GM21423 (cell line): ENCODE measurements around the gene TMTC3.
"Not testable (repeated sequence)": the region's sequence is repeated elsewhere in the genome, so short reads cannot be mapped to it uniquely, and the experiment has no call there.

Experiments used
- ATAC-seq: cut with Tn5 transposase; IDR thresholded peaks from one replicate; pipeline ENCODE4 v1.9.1; 2021; ENCODE audit warnings: mild to moderate bottlenecking, moderate library complexity; ENCODE audit not compliant: unreplicated experiment

Gene TMTC3

GRCh38 chr12:88141774-88142609 is at the start of gene TMTC3, which contains the start of gene CEP290:
Gene TMTC3 (plus strand): TSS chr12:88142307. CDS start chr12:88148316, 6,009 bp downstream.
Gene CEP290 (minus strand): TSS chr12:88142088. CDS start chr12:88141307, 781 bp downstream.
- ATAC-seq = peak; percentile 94

- ATAC-seq = no peak
Observed at GRCh38 chr12:88092771-88093170, 49.3 kb upstream of the TMTC3 start.

- ATAC-seq = no peak
Observed at GRCh38 chr12:88093573-88093972, 48.5 kb upstream of the TMTC3 start.

GRCh38 chr12:88108021-88108420 is 34.1 kb upstream of the TMTC3 start:
- no peak for ATAC-seq

- no peak for ATAC-seq
Observed at GRCh38 chr12:88111074-88111652, 30.9 kb upstream of the TMTC3 start.

GRCh38 chr12:88113871-88114270 is 28.2 kb upstream of the TMTC3 start:
- no peak for ATAC-seq

- ATAC-seq = no peak
Observed at GRCh38 chr12:88122666-88123065, 19.4 kb upstream of the TMTC3 start.

- ATAC-seq = no peak
Observed at GRCh38 chr12:88127099-88127498, 15.0 kb upstream of the TMTC3 start.

- no peak for ATAC-seq
Observed at GRCh38 chr12:88127855-88128254, 14.3 kb upstream of the TMTC3 start.

- no peak for ATAC-seq
Observed at GRCh38 chr12:88132392-88132791, 9.7 kb upstream of the TMTC3 start.

- not testable (repeated sequence) for ATAC-seq
Observed at GRCh38 chr12:88133181-88133580, 8.9 kb upstream of the TMTC3 start.

- ATAC-seq = not testable (repeated sequence)
Observed at GRCh38 chr12:88139711-88140110, 2.4 kb upstream of the TMTC3 start.

GRCh38 chr12:88141425-88141773 is 708 bp upstream of the TMTC3 start:
- no peak for ATAC-seq

- ATAC-seq = peak; percentile 1
Observed at GRCh38 chr12:88142610-88142991, 494 bp downstream of the TMTC3 start.

- ATAC-seq = no peak
Observed at GRCh38 chr12:88144037-88144436, 1.9 kb downstream of the TMTC3 start.

GRCh38 chr12:88144546-88145468 is 2.7 kb downstream of the TMTC3 start:
- no peak for ATAC-seq

GRCh38 chr12:88145567-88146505 is 3.7 kb downstream of the TMTC3 start:
- ATAC-seq = peak; percentile 7

- ATAC-seq = no peak
Observed at GRCh38 chr12:88150063-88150462, 8.0 kb downstream of the TMTC3 start.

- no peak for ATAC-seq
Observed at GRCh38 chr12:88153959-88154358, 11.9 kb downstream of the TMTC3 start.

GRCh38 chr12:88156075-88156654 is 14.1 kb downstream of the TMTC3 start:
- no peak for ATAC-seq
